ENCODE data around the gene ITGA5.

DNA sequence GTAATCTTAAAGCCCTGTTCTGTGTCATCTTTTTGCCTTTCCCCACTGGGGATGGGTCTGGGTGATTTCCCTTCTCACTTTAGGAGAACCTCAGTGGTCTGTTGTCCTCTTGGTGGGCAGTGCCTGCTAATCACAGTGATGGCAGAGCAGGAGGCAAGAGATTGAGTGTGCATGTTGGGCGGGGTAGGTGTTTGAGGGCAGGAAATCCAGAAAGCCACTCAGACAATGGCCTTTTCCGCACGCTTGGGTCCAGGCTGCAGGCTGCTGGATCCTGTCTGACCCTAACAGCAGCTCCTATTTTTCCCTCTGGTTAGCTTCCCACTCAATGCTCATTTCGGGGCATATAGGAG lies 13.7 kb upstream of the ITGA5 start:
- TF ChIP-seq POLR2A (IDR thresholded peaks at IDR 0.05): no peak
- TF ChIP-seq, protein P1, sequence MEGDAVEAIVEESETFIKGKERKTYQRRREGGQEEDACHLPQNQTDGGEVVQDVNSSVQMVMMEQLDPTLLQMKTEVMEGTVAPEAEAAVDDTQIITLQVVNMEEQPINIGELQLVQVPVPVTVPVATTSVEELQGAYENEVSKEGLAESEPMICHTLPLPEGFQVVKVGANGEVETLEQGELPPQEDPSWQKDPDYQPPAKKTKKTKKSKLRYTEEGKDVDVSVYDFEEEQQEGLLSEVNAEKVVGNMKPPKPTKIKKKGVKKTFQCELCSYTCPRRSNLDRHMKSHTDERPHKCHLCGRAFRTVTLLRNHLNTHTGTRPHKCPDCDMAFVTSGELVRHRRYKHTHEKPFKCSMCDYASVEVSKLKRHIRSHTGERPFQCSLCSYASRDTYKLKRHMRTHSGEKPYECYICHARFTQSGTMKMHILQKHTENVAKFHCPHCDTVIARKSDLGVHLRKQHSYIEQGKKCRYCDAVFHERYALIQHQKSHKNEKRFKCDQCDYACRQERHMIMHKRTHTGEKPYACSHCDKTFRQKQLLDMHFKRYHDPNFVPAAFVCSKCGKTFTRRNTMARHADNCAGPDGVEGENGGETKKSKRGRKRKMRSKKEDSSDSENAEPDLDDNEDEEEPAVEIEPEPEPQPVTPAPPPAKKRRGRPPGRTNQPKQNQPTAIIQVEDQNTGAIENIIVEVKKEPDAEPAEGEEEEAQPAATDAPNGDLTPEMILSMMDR (IDR thresholded peaks at IDR 0.05): no peak
